H9 (cell line): ENCODE data around the gene TRIOBP. TPM values are rescaled to one million over a fixed set of nuclear protein-coding genes. Genes with fewer than 3 reads are reported as not detected.
"Not testable (repeated sequence)": the region's sequence is repeated elsewhere in the genome, so short reads cannot be mapped to it uniquely, and the experiment has no call there.

Experiments used
- DNase-seq: peaks from one replicate; pipeline ENCODE4 v3.0.0-alpha.2; 2017
- H2AFZ ChIP-seq: one replicate; pipeline ENCODE4 v1.6.1; 2013; ENCODE audit warnings: mild to moderate bottlenecking, low read length, control low read depth, moderate library complexity
- H2AK5ac ChIP-seq: 2 replicates; pipeline ENCODE4 v1.6.1; 2013; ENCODE audit warnings: low read length, control low read depth, mixed read lengths; ENCODE audit not compliant: insufficient read length
- H2BK120ac ChIP-seq: one replicate; pipeline ENCODE4 v1.6.1; 2013; ENCODE audit warnings: low read depth, mild to moderate bottlenecking, low read length, control low read depth, inconsistent platforms; ENCODE audit not compliant: poor library complexity, severe bottlenecking
- H2BK12ac ChIP-seq: 2 replicates; pipeline ENCODE4 v1.6.1; 2013; ENCODE audit warnings: low read length, control low read depth, mixed read lengths, low read depth; ENCODE audit not compliant: insufficient read length
- H2BK15ac ChIP-seq: 2 replicates; pipeline ENCODE4 v1.6.1; 2013; ENCODE audit warnings: low read depth, low read length, control low read depth
- H2BK20ac ChIP-seq: one replicate; pipeline ENCODE4 v1.6.1; 2013; ENCODE audit warnings: low read depth, mild to moderate bottlenecking, low read length, control low read depth, inconsistent platforms; ENCODE audit not compliant: poor library complexity, severe bottlenecking
- H2BK5ac ChIP-seq: 2 replicates; pipeline ENCODE4 v1.6.1; 2013; ENCODE audit warnings: low read length, control low read depth, mixed read lengths; ENCODE audit not compliant: insufficient read length
- H3K14ac ChIP-seq: 2 replicates; pipeline ENCODE4 v1.6.1; 2013; ENCODE audit warnings: low read length, control low read depth; ENCODE audit not compliant: insufficient read depth
- H3K18ac ChIP-seq: 2 replicates; pipeline ENCODE4 v1.6.1; 2013; ENCODE audit warnings: low read depth, mild to moderate bottlenecking, mixed read lengths, low read length, control low read depth; ENCODE audit not compliant: insufficient read length
- H3K23ac ChIP-seq: 2 replicates; pipeline ENCODE4 v1.6.1; 2013; ENCODE audit warnings: low read length, control low read depth, mixed read lengths, low read depth; ENCODE audit not compliant: insufficient read length
- H3K23me2 ChIP-seq: 2 replicates; pipeline ENCODE4 v1.6.1; 2013; ENCODE audit warnings: low read depth, mild to moderate bottlenecking, mixed read lengths, low read length, control low read depth; ENCODE audit not compliant: insufficient read length, poor library complexity, severe bottlenecking
- H3K27ac ChIP-seq: 2 replicates; pipeline ENCODE4 v1.5.1; 2013; ENCODE audit warnings: low read length, control low read depth, mixed read lengths, low read depth; ENCODE audit not compliant: insufficient read length
- H3K27me3 ChIP-seq: 2 replicates; pipeline ENCODE4 v1.6.1; 2013; ENCODE audit warnings: low read length, control low read depth, inconsistent platforms; ENCODE audit not compliant: insufficient read depth
- H3K4ac ChIP-seq: 2 replicates; pipeline ENCODE4 v1.6.1; 2013; ENCODE audit warnings: low read depth, mild to moderate bottlenecking, control low read depth, inconsistent platforms, low read length, moderate library complexity
- H3K4me1 ChIP-seq: 2 replicates; pipeline ENCODE4 v1.6.1; 2013; ENCODE audit warnings: low read length, control low read depth, inconsistent platforms; ENCODE audit not compliant: insufficient read depth
- H3K4me2 ChIP-seq: 2 replicates; pipeline ENCODE4 v1.6.1; 2013; ENCODE audit warnings: low read length, control low read depth, mixed read lengths; ENCODE audit not compliant: insufficient read length, insufficient read depth
- H3K56ac ChIP-seq: 2 replicates; pipeline ENCODE4 v1.6.1; 2013; ENCODE audit warnings: low read depth, mild to moderate bottlenecking, mixed read lengths, low read length, control low read depth; ENCODE audit not compliant: insufficient read length
- H3K79me1 ChIP-seq: 2 replicates; pipeline ENCODE4 v1.6.1; 2013; ENCODE audit warnings: low read depth, mild to moderate bottlenecking, moderate library complexity, low read length, control low read depth, inconsistent platforms; ENCODE audit not compliant: insufficient read depth, poor library complexity, severe bottlenecking
- H3K79me2 ChIP-seq: 2 replicates; pipeline ENCODE4 v1.6.1; 2013; ENCODE audit warnings: low read length, control low read depth, inconsistent platforms; ENCODE audit not compliant: insufficient read depth
- H3K9ac ChIP-seq: 2 replicates; pipeline ENCODE4 v1.6.1; 2013; ENCODE audit warnings: low read length, control low read depth, mixed read lengths; ENCODE audit not compliant: insufficient read length; ENCODE audit errors: extremely low read depth
- H3K9me3 ChIP-seq: one replicate; pipeline ENCODE4 v1.6.1; 2013; ENCODE audit warnings: low read depth, low read length, inconsistent platforms; ENCODE audit not compliant: control insufficient read depth
- H3T11ph ChIP-seq: one replicate; pipeline ENCODE4 v1.6.1; 2013; ENCODE audit warnings: mild to moderate bottlenecking, low read length, control low read depth, inconsistent platforms
- H4K20me1 ChIP-seq: one replicate; pipeline ENCODE4 v1.6.1; 2013; ENCODE audit not compliant: control insufficient read depth, insufficient read length, insufficient read depth
- H4K5ac ChIP-seq: 2 replicates; pipeline ENCODE4 v1.6.1; 2013; ENCODE audit warnings: low read depth, mild to moderate bottlenecking, mixed read lengths, low read length, control low read depth; ENCODE audit not compliant: insufficient read length
- H4K8ac ChIP-seq: replicated peaks from 2 replicates; pipeline ENCODE4 v1.6.1; 2013; ENCODE audit warnings: low read length, control low read depth, mixed read lengths, low read depth; ENCODE audit not compliant: insufficient read length
- H4K91ac ChIP-seq: 2 replicates; pipeline ENCODE4 v1.6.1; 2013; ENCODE audit warnings: low read depth, mild to moderate bottlenecking, moderate library complexity, mixed read lengths, low read length, control low read depth; ENCODE audit not compliant: insufficient read length
- H3K27ac Mint-ChIP-seq, 3 experiments: 2 replicates in 2 of 3; 3 replicates in 1 of 3; pipeline ENCODE4 v1.8.0; 2020 to 2021; ENCODE audit warnings: mixed read lengths in 3 of 3, mild to moderate bottlenecking in 1 of 3, moderate library complexity in 1 of 3
- H3K27me3 Mint-ChIP-seq: 2 replicates; pipeline ENCODE4 v1.8.0; 2021; ENCODE audit warnings: low read depth, mild to moderate bottlenecking, moderate library complexity, mixed read lengths
- H3K36me3 Mint-ChIP-seq, 3 experiments: 2 replicates in 2 of 3; 3 replicates in 1 of 3; pipeline ENCODE4 v1.8.0; 2020 to 2021; ENCODE audit warnings: low read depth in 3 of 3, mixed read lengths in 3 of 3; ENCODE audit not compliant: insufficient read depth in 1 of 3
- H3K4me1 Mint-ChIP-seq, 2 experiments: 2 replicates each; pipeline ENCODE4 v1.8.0; 2020; ENCODE audit warnings: mixed read lengths in 2 of 2
- H3K4me3 Mint-ChIP-seq, 2 experiments: 2 replicates in 1 of 2; 3 replicates in 1 of 2; pipeline ENCODE4 v1.8.0; 2020 to 2021; ENCODE audit warnings: mild to moderate bottlenecking in 2 of 2, mixed read lengths in 2 of 2, moderate library complexity in 1 of 2
- H3K9me3 Mint-ChIP-seq, 2 experiments: 2 replicates in 1 of 2; 3 replicates in 1 of 2; pipeline ENCODE4 v1.8.0; 2020; ENCODE audit warnings: mild to moderate bottlenecking in 2 of 2, mixed read lengths in 2 of 2, moderate library complexity in 1 of 2
- WGBS: extraction: QIAGEN DNeasy Blood & Tissue Kit; methylation state at CpG from one replicate; pipeline ENCODE4 v1.1.7; 2013; ENCODE audit warnings: missing lambda C conversion rate, low lambda C conversion rate, mixed read lengths; ENCODE audit not compliant: insufficient read length; ENCODE audit errors: extremely low coverage; 5-methylcytosine and 5-hydroxymethylcytosine counted together
- total RNA-seq: library from RNA; stranded (reverse); gene quantifications from 2 replicates; pipeline ENCODE4 v1.2.1, GENCODE V29; 2021
- TF ChIP-seq, protein P1 (sequence below): fragments of 200-600 bp; sonication (generic); conservative IDR thresholded peaks from 3 replicates; pipeline ENCODE4 v1.8.0; 2021; ENCODE audit warnings: antibody characterized with exemption, mild to moderate bottlenecking

Gene TRIOBP
- total RNA-seq, 1 experiment from 2014 or later, result 52.7 TPM

DNA sequence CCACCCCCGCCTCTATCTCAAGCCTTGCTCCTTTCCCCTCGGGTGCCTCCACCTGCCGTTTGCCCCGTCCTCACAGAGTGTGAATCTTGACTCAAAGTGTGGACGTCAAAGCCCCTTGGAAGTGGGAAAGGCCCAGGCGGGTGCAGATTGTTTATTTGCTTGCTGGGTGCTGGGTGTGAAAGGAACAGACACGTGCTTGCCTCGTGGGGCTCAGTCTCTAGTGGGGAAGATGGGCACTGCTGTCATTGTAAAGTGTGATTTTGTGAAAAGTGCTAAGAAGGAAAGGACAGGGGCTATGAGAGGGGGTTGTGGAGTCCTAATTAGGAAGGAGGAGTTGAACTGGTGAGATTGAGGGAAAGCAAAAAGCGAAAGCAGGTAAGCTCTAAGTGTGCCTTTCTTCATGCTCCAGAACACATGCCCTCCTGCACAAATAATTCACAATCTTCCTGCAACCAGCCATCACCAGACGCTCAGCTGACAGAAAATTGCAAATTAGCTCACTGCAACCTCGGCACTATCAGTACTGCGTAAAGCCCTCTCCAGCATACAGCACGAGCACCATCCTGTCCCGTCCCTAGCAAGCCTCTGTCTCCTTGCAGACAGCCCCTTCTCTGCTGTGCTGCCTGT is 101.1 kb downstream of the TRIOBP start:
- Histone ChIP-seq H2BK20ac (no peak overlapping the region), H3K4ac (no peak overlapping the region), H3K23ac (no peak overlapping the region), H3K79me1 (no peaks in the 10 kb centered on the region), H3K79me2 (no peaks in the 10 kb centered on the region), H2BK15ac (no peak overlapping the region), H2BK120ac (no peak overlapping the region), H2AFZ (no peak overlapping the region), H2BK5ac (no peak overlapping the region), H3K27me3 (no peaks in the 10 kb centered on the region; the same call in 1 of the 2 replicates), H4K20me1 (no peaks in the 10 kb centered on the region), H3K18ac (no peak overlapping the region), H3K56ac (no peak overlapping the region), H3K23me2 (peaks cover 12% of the 10 kb centered on the region), H3K4me2 (no peak overlapping the region), H3T11ph (no peak overlapping the region), H3K9ac (no peak overlapping the region), H3K4me1 (no peaks in the 10 kb centered on the region), H4K5ac (no peak overlapping the region), H3K27ac (no peak overlapping the region), H2AK5ac (no peak overlapping the region), H3K9me3 (no peaks in the 10 kb centered on the region), H2BK12ac (no peak overlapping the region), H4K91ac (no peak overlapping the region), H4K8ac (no peak overlapping the region), H3K14ac (no peak overlapping the region)
- no peaks in the 10 kb centered on the region; a peak in 2 of 5 replicates for H3K9me3 Mint-ChIP-seq
- peaks cover 6 to 7% of the 10 kb centered on the region in 2 experiments for H3K4me1 Mint-ChIP-seq
- WGBS, result no CpG with 5 or more reads among the region's 14 CpGs
- no peaks in the 10 kb centered on the region for H3K36me3 Mint-ChIP-seq
- TF ChIP-seq, protein P1, sequence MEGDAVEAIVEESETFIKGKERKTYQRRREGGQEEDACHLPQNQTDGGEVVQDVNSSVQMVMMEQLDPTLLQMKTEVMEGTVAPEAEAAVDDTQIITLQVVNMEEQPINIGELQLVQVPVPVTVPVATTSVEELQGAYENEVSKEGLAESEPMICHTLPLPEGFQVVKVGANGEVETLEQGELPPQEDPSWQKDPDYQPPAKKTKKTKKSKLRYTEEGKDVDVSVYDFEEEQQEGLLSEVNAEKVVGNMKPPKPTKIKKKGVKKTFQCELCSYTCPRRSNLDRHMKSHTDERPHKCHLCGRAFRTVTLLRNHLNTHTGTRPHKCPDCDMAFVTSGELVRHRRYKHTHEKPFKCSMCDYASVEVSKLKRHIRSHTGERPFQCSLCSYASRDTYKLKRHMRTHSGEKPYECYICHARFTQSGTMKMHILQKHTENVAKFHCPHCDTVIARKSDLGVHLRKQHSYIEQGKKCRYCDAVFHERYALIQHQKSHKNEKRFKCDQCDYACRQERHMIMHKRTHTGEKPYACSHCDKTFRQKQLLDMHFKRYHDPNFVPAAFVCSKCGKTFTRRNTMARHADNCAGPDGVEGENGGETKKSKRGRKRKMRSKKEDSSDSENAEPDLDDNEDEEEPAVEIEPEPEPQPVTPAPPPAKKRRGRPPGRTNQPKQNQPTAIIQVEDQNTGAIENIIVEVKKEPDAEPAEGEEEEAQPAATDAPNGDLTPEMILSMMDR, result no peak
- no peak overlapping the region for H3K27ac Mint-ChIP-seq
- peak; percentile 18 for DNase-seq
- no peak overlapping the region for H3K4me3 Mint-ChIP-seq
- H3K27me3 Mint-ChIP-seq, result peaks cover 79% of the 10 kb centered on the region

DNA sequence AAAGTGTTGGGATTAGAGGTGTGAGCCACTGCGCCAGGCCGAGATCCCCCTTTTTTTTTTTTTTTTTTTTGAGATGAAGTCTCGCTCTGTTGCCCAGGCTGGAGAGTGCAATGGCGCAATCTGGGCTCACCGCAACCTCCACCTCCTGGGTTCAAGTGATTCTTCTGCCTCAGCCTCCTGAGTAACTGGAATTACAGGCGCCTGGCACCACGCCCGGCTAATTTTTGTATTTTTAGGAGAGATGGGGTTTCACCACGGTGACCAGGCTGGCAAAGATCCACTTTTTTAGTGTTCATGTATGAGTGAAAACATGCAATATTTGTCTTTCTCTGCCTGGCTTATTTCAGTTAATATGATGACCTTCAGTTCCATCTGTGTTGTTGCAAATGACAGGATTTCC is 103.1 kb downstream of the TRIOBP start:
- H3K4me3 Mint-ChIP-seq, H3K79me1 ChIP-seq: not testable (repeated sequence)

More for the DNA sequence above, 103.1 kb downstream of the TRIOBP start:
- not testable (repeated sequence) for H3K4ac ChIP-seq, H2BK5ac ChIP-seq, H2AFZ ChIP-seq, H4K91ac ChIP-seq, H4K5ac ChIP-seq, H2BK20ac ChIP-seq, H3K9ac ChIP-seq, H2BK120ac ChIP-seq, H2BK15ac ChIP-seq, H3K27ac Mint-ChIP-seq, H3T11ph ChIP-seq, H3K79me2 ChIP-seq, DNase-seq, H2BK12ac ChIP-seq, H3K9me3 Mint-ChIP-seq, H4K20me1 ChIP-seq, H3K14ac ChIP-seq, H3K56ac ChIP-seq, H3K27me3 ChIP-seq, H3K27ac ChIP-seq, H3K9me3 ChIP-seq, H4K8ac ChIP-seq, H3K4me1 ChIP-seq, H2AK5ac ChIP-seq, H3K23ac ChIP-seq, H3K18ac ChIP-seq, H3K36me3 Mint-ChIP-seq, H3K4me2 ChIP-seq
- H3K27me3 Mint-ChIP-seq, result peaks cover 84% of the 10 kb centered on the region
- peaks cover 31% of the 10 kb centered on the region for H3K23me2 ChIP-seq
- WGBS, result no CpG with 5 or more reads among the region's 9 CpGs
- H3K4me1 Mint-ChIP-seq, result peaks cover 15 to 20% of the 10 kb centered on the region in 2 experiments
